IMR-90 (cell line): ENCODE data around the gene ITPR3. TPM values are rescaled to one million over a fixed set of nuclear protein-coding genes. Genes with fewer than 3 reads are reported as not detected.
A peak's percentile ranks its signal among the peaks of the same experiment; 100 is the strongest.

ENCODE experiments used
- ATAC-seq: fragments of 200-7000 bp; cut with Tn5 transposase; 2 replicates; pipeline ENCODE4 v1.9.1; 2020; ENCODE audit warnings: low read depth, mild to moderate bottlenecking, moderate library complexity
- BruUV-seq: library from RNA; stranded (reverse); fragments of 400-500 nt; replicated peaks from 2 replicates; lab custom pipeline; 2021; lab: Mats Ljungman, UMichigan
- CTCF ChIA-PET: fragments of 300-600 bp; formaldehyde crosslinking; extraction: SDS; loops from one replicate; lab custom pipeline; 2021; ENCODE audit warnings: antibody characterized with exemption; lab: Yijun Ruan, JAX
- POLR2A ChIA-PET: fragments of 300-600 bp; sonication (Branson Sonifier 250); formaldehyde crosslinking; loops from one replicate; lab custom pipeline; 2022; ENCODE audit warnings: antibody characterized with exemption; ENCODE audit not compliant: unreplicated experiment; lab: Charles Lee
- DNase-seq: peaks from one replicate; pipeline ENCODE4 v3.0.0; 2013
- H2AFZ ChIP-seq: replicated peaks from 2 replicates; pipeline ENCODE3; 2013; ENCODE audit warnings: low read length, mild to moderate bottlenecking; ENCODE audit not compliant: poor library complexity
- H2AK5ac ChIP-seq: 2 replicates; pipeline ENCODE4 v1.6.1; 2013; ENCODE audit warnings: low read depth, low read length, inconsistent platforms
- H2AK9ac ChIP-seq: replicated peaks from 2 replicates; pipeline ENCODE3; 2013; ENCODE audit warnings: mild to moderate bottlenecking, low read depth, low read length, moderate library complexity; ENCODE audit not compliant: poor library complexity
- H2BK120ac ChIP-seq: 2 replicates; pipeline ENCODE4 v1.6.1; 2013; ENCODE audit warnings: low read depth, low read length, inconsistent platforms
- H2BK15ac ChIP-seq: 3 replicates; pipeline ENCODE4 v1.6.1; 2013; ENCODE audit warnings: low read depth, low read length, inconsistent platforms
- H2BK20ac ChIP-seq: 2 replicates; pipeline ENCODE4 v1.6.1; 2013; ENCODE audit warnings: low read depth, mild to moderate bottlenecking, inconsistent platforms, low read length, moderate library complexity
- H2BK5ac ChIP-seq: 2 replicates; pipeline ENCODE4 v1.6.1; 2013; ENCODE audit warnings: mild to moderate bottlenecking, low read depth, low read length, inconsistent platforms; ENCODE audit not compliant: poor library complexity, severe bottlenecking
- H3K14ac ChIP-seq: replicated peaks from 2 replicates; pipeline ENCODE4 v1.6.1; 2013; ENCODE audit warnings: low read depth, low read length, inconsistent platforms
- H3K18ac ChIP-seq: 2 replicates; pipeline ENCODE4 v1.6.1; 2013; ENCODE audit warnings: low read depth, low read length, control low read depth
- H3K23ac ChIP-seq: 2 replicates; pipeline ENCODE4 v1.6.1; 2013; ENCODE audit warnings: low read depth, low read length, inconsistent platforms
- H3K27ac ChIP-seq: 2 replicates; pipeline ENCODE4 v1.5.1; 2013; ENCODE audit warnings: mild to moderate bottlenecking, control low read depth, low read length; ENCODE audit not compliant: insufficient read depth
- H3K27me3 ChIP-seq: 2 replicates; pipeline ENCODE4 v1.6.1; 2013; ENCODE audit warnings: low read length; ENCODE audit not compliant: control insufficient read depth, insufficient read depth
- H3K36me3 ChIP-seq: 2 replicates; pipeline ENCODE4 v1.6.1; 2013; ENCODE audit warnings: low read length, mixed read lengths; ENCODE audit not compliant: control insufficient read depth, insufficient read depth
- H3K4ac ChIP-seq: 2 replicates; pipeline ENCODE4 v1.6.1; 2013; ENCODE audit warnings: low read depth, low read length, inconsistent platforms
- H3K4me1 ChIP-seq: 2 replicates; pipeline ENCODE4 v1.6.1; 2013; ENCODE audit warnings: low read length, mixed read lengths; ENCODE audit not compliant: control insufficient read depth, insufficient read depth
- H3K4me2 ChIP-seq: 2 replicates; pipeline ENCODE4 v1.6.1; 2013; ENCODE audit warnings: low read depth, mild to moderate bottlenecking, control low read depth, low read length, moderate library complexity
- H3K4me3 ChIP-seq: 2 replicates; pipeline ENCODE4 v1.5.1; 2013; ENCODE audit warnings: low read depth, mild to moderate bottlenecking, control low read depth, low read length, moderate library complexity; ENCODE audit not compliant: insufficient read depth
- H3K56ac ChIP-seq: 2 replicates; pipeline ENCODE4 v1.6.1; 2013; ENCODE audit warnings: low read length, inconsistent platforms; ENCODE audit not compliant: insufficient read depth; ENCODE audit errors: extremely low read depth
- H3K79me1 ChIP-seq, 2 experiments: 2 replicates each; pipeline ENCODE4 v1.6.1; 2013; ENCODE audit warnings: low read length in 2 of 2, inconsistent platforms in 1 of 2, low read depth in 1 of 2
- H3K9ac ChIP-seq: 2 replicates; pipeline ENCODE4 v1.6.1; 2013; ENCODE audit warnings: low read depth, low read length, control low read depth
- H3K9me1 ChIP-seq: 2 replicates; pipeline ENCODE4 v1.6.1; 2013; ENCODE audit warnings: low read length, inconsistent platforms; ENCODE audit not compliant: insufficient read depth
- H3K9me3 ChIP-seq: 2 replicates; pipeline ENCODE4 v1.6.1; 2013; ENCODE audit warnings: low read length; ENCODE audit not compliant: control insufficient read depth, insufficient read depth
- H4K20me1 ChIP-seq: 2 replicates; pipeline ENCODE4 v1.6.1; 2013; ENCODE audit warnings: low read length, inconsistent platforms; ENCODE audit not compliant: insufficient read depth
- H4K5ac ChIP-seq: 2 replicates; pipeline ENCODE4 v1.6.1; 2013; ENCODE audit warnings: mild to moderate bottlenecking, low read depth, low read length, control low read depth
- H4K8ac ChIP-seq, 2 experiments: 2 replicates each; pipeline ENCODE4 v1.6.1; 2013; ENCODE audit warnings: low read depth in 2 of 2, low read length in 2 of 2, control low read depth in 1 of 2, inconsistent platforms in 1 of 2
- H4K91ac ChIP-seq: 2 replicates; pipeline ENCODE4 v1.6.1; 2013; ENCODE audit warnings: low read depth, low read length, inconsistent platforms; ENCODE audit not compliant: insufficient read depth
- BHLHE40 ChIP-seq: fragments of 150-350 bp; IDR thresholded peaks from 2 replicates; pipeline ENCODE4 v1.6.1; 2016; ENCODE audit warnings: mild to moderate bottlenecking, low read depth, low read length
- CEBPB ChIP-seq: IDR thresholded peaks from 2 replicates; pipeline ENCODE4 v1.6.1; 2012; ENCODE audit warnings: low read depth, low read length, improper control_type of control experiment
- CHD1 ChIP-seq: IDR thresholded peaks from 2 replicates; pipeline ENCODE4 v1.6.1; 2012; ENCODE audit warnings: low read depth, low read length, improper control_type of control experiment
- CTCF ChIP-seq: conservative IDR thresholded peaks from 2 replicates; pipeline ENCODE4 v1.5.1; 2012; ENCODE audit warnings: mild to moderate bottlenecking, low read depth, low read length, improper control_type of control experiment
- FOS ChIP-seq: fragments of 150-350 bp; IDR thresholded peaks from 2 replicates; pipeline ENCODE4 v1.6.1; 2016; ENCODE audit warnings: low read depth, low read length
- MAFK ChIP-seq: IDR thresholded peaks from 2 replicates; pipeline ENCODE4 v1.6.1; 2012; ENCODE audit warnings: low read depth, low read length, improper control_type of control experiment
- MAZ ChIP-seq: IDR thresholded peaks from 2 replicates; pipeline ENCODE4 v1.6.1; 2012; ENCODE audit warnings: low read depth, mild to moderate bottlenecking, low read length, improper control_type of control experiment, moderate library complexity, borderline replicate concordance
- MXI1 ChIP-seq: IDR thresholded peaks from 2 replicates; pipeline ENCODE4 v1.6.1; 2012; ENCODE audit warnings: low read depth, mild to moderate bottlenecking, low read length, moderate library complexity, borderline replicate concordance
- NFE2L2 ChIP-seq: fragments of 150-350 bp; IDR thresholded peaks from 2 replicates; pipeline ENCODE4 v1.6.1; 2016; ENCODE audit warnings: low read depth, mild to moderate bottlenecking, low read length
- POLR2A ChIP-seq: IDR thresholded peaks from 2 replicates; pipeline ENCODE4 v1.6.1; 2012; ENCODE audit warnings: mild to moderate bottlenecking, low read depth, low read length
- RCOR1 ChIP-seq: IDR thresholded peaks from 2 replicates; pipeline ENCODE4 v1.6.1; 2012; ENCODE audit warnings: mild to moderate bottlenecking, low read length, improper control_type of control experiment; ENCODE audit not compliant: insufficient replicate concordance
- RFX5 ChIP-seq: IDR thresholded peaks from 2 replicates; pipeline ENCODE4 v1.8.0; 2012; ENCODE audit warnings: low read depth, mild to moderate bottlenecking, low read length, moderate library complexity
- SMC3 ChIP-seq: fragments of 150-350 bp; IDR thresholded peaks from 2 replicates; pipeline ENCODE4 v1.6.1; 2016; ENCODE audit warnings: low read depth, mild to moderate bottlenecking, antibody characterized with exemption, low read length, moderate library complexity
- WGBS, 2 experiments: methylation state at CpG; one replicate each; pipeline versions ENCODE4 v1.1.5 to v1.1.7; 2013; ENCODE audit warnings: missing lambda C conversion rate in 2 of 2; ENCODE audit not compliant: insufficient read length in 1 of 2; ENCODE audit errors: extremely low coverage in 2 of 2; 5-methylcytosine and 5-hydroxymethylcytosine counted together
- dilution Hi-C: fragments of 300-500 bp; cut with HindIII; formaldehyde crosslinking; loops from one replicate; pipeline ENCODE4 v1.14.3; 2018; ENCODE audit warnings: low sequenced_read_pairs; ENCODE audit not compliant: unreplicated experiment
- in situ Hi-C: fragments of 300-500 bp; cut with MboI; formaldehyde crosslinking; loops from 3 replicates; pipeline ENCODE4 v1.14.3; 2019; ENCODE audit warnings: low sequenced_read_pairs, inconsistent platforms, mixed read lengths
- intact Hi-C: fragments of 100-400 bp; cut with micrococcal nuclease; formaldehyde crosslinking; loops from 2 replicates; pipeline ENCODE4 v1.10.0; 2022
- polyA plus RNA-seq, 3 experiments: library from polyadenylated mRNA; depleted of rRNA; stranded (reverse); fragments of >200 nt; gene quantifications; 2 replicates each; pipeline ENCODE4 v1.2.3, GENCODE V29; 2012; ENCODE audit warnings: low replicate concordance in 1 of 3
- total RNA-seq: library from RNA; depleted of rRNA; stranded (reverse); fragments of >200 nt; gene quantifications from 2 replicates; pipeline ENCODE4 v1.2.3, GENCODE V29; 2012

ITPR3 gene
- total and polyA plus RNA-seq, 2 of the 4 experiments (the other 2 are of a cell fraction) = 1.6 to 3.7 TPM

- H2BK20ac ChIP-seq = no peak overlapping the region
- H4K5ac ChIP-seq = no peak overlapping the region
- H3K18ac ChIP-seq = no peak overlapping the region
- ATAC-seq (no peak), DNase-seq (no peak)
- H3K14ac ChIP-seq = no peak overlapping the region
- intact Hi-C loops (no loop called here), in situ Hi-C loops (no loop called here), dilution Hi-C loops (no loop called here)
- TF ChIP-seq CHD1 (no peak), NFE2L2 (no peak), CEBPB (no peak), MAFK (no peak), SMC3 (no peak), BHLHE40 (no peak), CTCF (no peak), RFX5 (no peak), MXI1 (no peak), FOS (no peak), POLR2A (no peak), RCOR1 (no peak), MAZ (no peak)
- no TSS peak for BruUV-seq
- H2BK120ac ChIP-seq = no peak overlapping the region
- H3K9me3 ChIP-seq = no peaks in the 10 kb centered on the region
- WGBS, 2 experiments = 86% methylated on average over 21 of the region's 28 CpGs; no CpG with 5 or more reads in 1 of the 2 experiments
- no peak overlapping the region for H2BK15ac ChIP-seq
- H3K4me3 ChIP-seq = no peak overlapping the region
- peaks cover 20% of the 10 kb centered on the region for H3K4me1 ChIP-seq
- H4K20me1 ChIP-seq = peaks cover 8% of the 10 kb centered on the region; the same call in 1 of the 2 replicates
- no peaks in the 10 kb centered on the region for H3K27me3 ChIP-seq
- no peak overlapping the region for H3K27ac ChIP-seq
- H3K4ac ChIP-seq = no peak overlapping the region
- H4K8ac ChIP-seq = peak overlapping the region in 1 of 2 experiments; percentile 29; a peak in 1 of 4 replicates
- H3K79me1 ChIP-seq = peaks cover 0 to 27% of the 10 kb centered on the region in 2 experiments; a peak in 2 of 4 replicates
- H3K36me3 ChIP-seq = peaks cover 21% of the 10 kb centered on the region
- H2AK9ac ChIP-seq = peak overlapping the region; percentile 35
- no peak overlapping the region; the same call in 1 of the 2 replicates for H4K91ac ChIP-seq
- ChIA-PET CTCF (interaction anchor here (0.6 to 1.7 kb wide), 2 partner anchors 21 to 1462 kb away, joined by 3 to 4 read pairs; no protein-coding TSS in a partner anchor), POLR2A (interaction anchor here (0.5 kb wide), 1 partner anchor 381 kb away, joined by 3 read pairs; no protein-coding TSS in a partner anchor)
- peak overlapping the region; percentile 8 for H2AFZ ChIP-seq
- H3K56ac ChIP-seq = no peak overlapping the region
- H3K9ac ChIP-seq = no peak overlapping the region
- H2BK5ac ChIP-seq = no peak overlapping the region
- H3K23ac ChIP-seq = no peak overlapping the region
- H3K9me1 ChIP-seq = peaks cover 25% of the 10 kb centered on the region
- H3K4me2 ChIP-seq = no peak overlapping the region
- H2AK5ac ChIP-seq = peak overlapping the region; percentile 44
These were observed 72.3 kb downstream of the ITPR3 start for GRCh38 chr6:33693186-33694105.
